Smooth muscle cell (in vitro differentiated cells): ENCODE data around the gene PNLIPRP3. TPM values are rescaled to one million over a fixed set of nuclear protein-coding genes. Genes with fewer than 3 reads are reported as not detected.

Experiments used
- DNase-seq: peaks from one replicate; lab custom pipeline; 2025; ENCODE audit not compliant: unreplicated experiment; lab: John Stamatoyannopoulos, UW
- H2AFZ ChIP-seq: fragments of 200-600 bp; sonication (generic); 2 replicates; pipeline ENCODE4 v1.6.0; 2016; ENCODE audit warnings: antibody characterized with exemption, low read depth, mild to moderate bottlenecking
- H3F3A ChIP-seq: fragments of 200-600 bp; sonication (generic); 2 replicates; pipeline ENCODE4 v1.6.0; 2017; ENCODE audit warnings: antibody characterized with exemption, low read depth
- H3K27ac ChIP-seq: fragments of 200-600 bp; sonication (generic); 2 replicates; pipeline ENCODE4 v1.5.1; 2016; ENCODE audit warnings: low read depth, mild to moderate bottlenecking
- H3K27me3 ChIP-seq: fragments of 200-600 bp; sonication (generic); 2 replicates; pipeline ENCODE4 v1.6.1; 2016; ENCODE audit warnings: low read depth, mild to moderate bottlenecking
- H3K36me3 ChIP-seq: fragments of 200-600 bp; sonication (generic); 2 replicates; pipeline ENCODE4 v1.5.1; 2016; ENCODE audit warnings: low read depth
- H3K4me1 ChIP-seq: fragments of 200-600 bp; sonication (generic); 2 replicates; pipeline ENCODE4 v1.5.1; 2016; ENCODE audit warnings: low read depth
- H3K4me2 ChIP-seq: fragments of 200-600 bp; sonication (generic); 2 replicates; pipeline ENCODE4 v1.6.0; 2016; ENCODE audit warnings: mild to moderate bottlenecking
- H3K4me3 ChIP-seq: fragments of 200-600 bp; sonication (generic); 2 replicates; pipeline ENCODE4 v1.5.1; 2016; ENCODE audit warnings: mild to moderate bottlenecking
- H3K79me2 ChIP-seq: fragments of 200-600 bp; sonication (generic); 2 replicates; pipeline ENCODE4 v1.6.0; 2016; ENCODE audit warnings: low read depth, mild to moderate bottlenecking
- H3K9ac ChIP-seq: fragments of 200-600 bp; sonication (generic); 2 replicates; pipeline ENCODE4 v1.6.0; 2016; ENCODE audit warnings: low read depth
- H3K9me3 ChIP-seq: fragments of 200-600 bp; sonication (generic); replicated peaks from 2 replicates; pipeline ENCODE4 v1.5.1; 2016; ENCODE audit warnings: low read depth
- H4K20me1 ChIP-seq: fragments of 200-600 bp; sonication (generic); 2 replicates; pipeline ENCODE4 v1.6.0; 2016; ENCODE audit warnings: low read depth
- whole genome bisulfite sequencing: methylation state at CpG from one replicate; pipeline ENCODE4 v1.1.7; 2016; ENCODE audit warnings: low lambda C conversion rate; 5-methylcytosine and 5-hydroxymethylcytosine counted together
- polyA plus RNA-seq: library from polyadenylated mRNA; unstranded; fragments of >200 nt; fragmentation: Nextera tagmentation; extraction: Ambion mirVana; gene quantifications from 2 replicates; pipeline ENCODE4 v1.2.1, GENCODE V29; 2016
- total RNA-seq: library from RNA; depleted of rRNA; stranded (reverse); fragments of >200 nt; gene quantifications from 2 replicates; pipeline ENCODE4 v1.2.3, GENCODE V29; 2014
- TF ChIP-seq, protein P1 (sequence below): fragments of 200-600 bp; sonication (generic); IDR thresholded peaks from 2 replicates; pipeline ENCODE4 v1.5.1; 2017; ENCODE audit warnings: borderline replicate concordance, mild to moderate bottlenecking, antibody characterized with exemption; ENCODE audit not compliant: insufficient read depth, poor library complexity, severe bottlenecking

The PNLIPRP3 gene
- total and polyA plus RNA-seq, 2 experiments from 2014 or later, result 0.31 TPM; not detected in 1

DNA sequence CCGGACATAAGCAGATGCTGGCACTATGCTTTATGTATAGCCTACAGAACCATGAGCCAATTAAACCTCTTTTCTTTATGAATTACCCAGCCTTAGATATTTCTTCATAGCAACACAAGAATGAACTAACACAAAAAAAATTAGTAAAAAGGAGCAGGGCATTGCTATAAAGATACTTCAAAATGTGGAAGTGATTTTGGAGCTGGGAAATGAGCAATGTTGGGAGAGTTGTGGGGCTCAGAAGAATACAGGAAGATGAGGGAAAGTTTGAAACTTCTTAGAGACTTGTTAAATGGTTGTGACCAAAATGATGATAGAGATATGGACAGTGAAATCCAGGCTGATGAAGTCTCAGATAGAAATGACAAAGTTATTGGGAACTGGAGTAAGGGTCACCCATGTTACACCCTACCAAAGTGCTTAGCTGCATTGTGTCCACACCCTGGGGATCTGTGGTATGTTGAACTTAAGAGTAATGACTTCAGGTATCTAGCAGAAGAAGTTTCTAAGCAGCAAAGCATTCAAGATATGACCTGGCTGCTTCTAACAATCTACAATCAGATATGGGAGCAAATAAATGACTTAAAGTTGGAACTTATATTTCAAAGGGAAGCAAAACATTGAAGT lies 24.2 kb downstream of the PNLIPRP3 start:
- H2AFZ ChIP-seq, result no peak overlapping the region
- TF ChIP-seq, protein P1, sequence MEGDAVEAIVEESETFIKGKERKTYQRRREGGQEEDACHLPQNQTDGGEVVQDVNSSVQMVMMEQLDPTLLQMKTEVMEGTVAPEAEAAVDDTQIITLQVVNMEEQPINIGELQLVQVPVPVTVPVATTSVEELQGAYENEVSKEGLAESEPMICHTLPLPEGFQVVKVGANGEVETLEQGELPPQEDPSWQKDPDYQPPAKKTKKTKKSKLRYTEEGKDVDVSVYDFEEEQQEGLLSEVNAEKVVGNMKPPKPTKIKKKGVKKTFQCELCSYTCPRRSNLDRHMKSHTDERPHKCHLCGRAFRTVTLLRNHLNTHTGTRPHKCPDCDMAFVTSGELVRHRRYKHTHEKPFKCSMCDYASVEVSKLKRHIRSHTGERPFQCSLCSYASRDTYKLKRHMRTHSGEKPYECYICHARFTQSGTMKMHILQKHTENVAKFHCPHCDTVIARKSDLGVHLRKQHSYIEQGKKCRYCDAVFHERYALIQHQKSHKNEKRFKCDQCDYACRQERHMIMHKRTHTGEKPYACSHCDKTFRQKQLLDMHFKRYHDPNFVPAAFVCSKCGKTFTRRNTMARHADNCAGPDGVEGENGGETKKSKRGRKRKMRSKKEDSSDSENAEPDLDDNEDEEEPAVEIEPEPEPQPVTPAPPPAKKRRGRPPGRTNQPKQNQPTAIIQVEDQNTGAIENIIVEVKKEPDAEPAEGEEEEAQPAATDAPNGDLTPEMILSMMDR, result no peak
- H3K79me2 ChIP-seq, result no peaks in the 10 kb centered on the region
- H3K9ac ChIP-seq, result no peak overlapping the region
- no peak overlapping the region for H3K4me2 ChIP-seq
- H3K27ac ChIP-seq, result no peak overlapping the region
- no peaks in the 10 kb centered on the region for H3K9me3 ChIP-seq
- H3F3A ChIP-seq, result no peaks in the 10 kb centered on the region
- no peaks in the 10 kb centered on the region for H3K27me3 ChIP-seq
- no peak for DNase-seq
- no peaks in the 10 kb centered on the region for H3K4me1 ChIP-seq
- no peak overlapping the region for H3K4me3 ChIP-seq
- H3K36me3 ChIP-seq, result no peaks in the 10 kb centered on the region
- 0% methylated on average over 1 of the region's 1 CpG for WGBS
- H4K20me1 ChIP-seq, result no peaks in the 10 kb centered on the region

DNA sequence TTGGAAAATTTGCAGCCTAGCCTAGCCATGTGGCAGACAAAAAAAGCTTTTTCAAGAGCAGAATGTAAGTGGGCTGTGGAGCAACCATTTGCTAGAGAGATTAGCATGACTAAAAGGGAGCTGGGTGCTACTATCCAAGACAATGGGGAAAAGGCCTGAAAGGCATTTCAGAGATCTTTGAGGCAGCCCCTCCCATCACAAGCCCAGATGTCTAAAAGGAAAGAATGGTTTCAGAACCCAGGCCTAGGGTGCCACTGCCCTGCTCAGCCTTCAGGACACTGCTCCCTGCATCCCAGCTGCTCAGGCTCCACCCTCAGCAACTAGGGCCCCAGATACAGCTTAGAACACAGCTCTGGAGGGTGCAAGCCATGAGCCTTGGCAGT lies 24.7 kb downstream of the PNLIPRP3 start:
- H3K4me1 ChIP-seq, result no peaks in the 10 kb centered on the region
- no peak overlapping the region for H2AFZ ChIP-seq
- H3K9me3 ChIP-seq, result no peaks in the 10 kb centered on the region
- no peaks in the 10 kb centered on the region for H3K79me2 ChIP-seq
- no peaks in the 10 kb centered on the region for H4K20me1 ChIP-seq
- no peaks in the 10 kb centered on the region for H3F3A ChIP-seq
- H3K36me3 ChIP-seq, result no peaks in the 10 kb centered on the region
- TF ChIP-seq, protein P1, result no peak
- no peak for DNase-seq
- no peak overlapping the region for H3K4me3 ChIP-seq
- no peak overlapping the region for H3K4me2 ChIP-seq
- no peak overlapping the region for H3K27ac ChIP-seq
- H3K9ac ChIP-seq, result no peak overlapping the region
- no peaks in the 10 kb centered on the region for H3K27me3 ChIP-seq

DNA sequence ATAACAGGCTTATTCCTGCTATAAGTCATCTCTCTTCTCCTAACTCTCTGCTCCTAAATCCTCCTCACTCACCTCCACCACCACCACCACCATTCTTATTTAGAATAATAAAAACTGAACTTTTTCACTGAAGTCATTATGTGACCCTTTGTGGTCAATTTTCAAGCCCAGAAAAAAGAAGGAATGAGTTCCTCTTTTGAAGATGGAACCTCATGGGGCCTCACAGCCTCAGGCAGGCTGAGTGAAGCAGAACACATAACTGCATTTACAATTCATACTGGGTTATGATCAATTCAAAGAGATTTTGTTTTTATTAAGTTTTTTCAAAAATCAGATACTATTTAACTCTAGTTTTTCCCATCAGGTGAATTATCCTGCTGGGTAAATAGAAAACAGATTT lies 29.8 kb downstream of the PNLIPRP3 start:
- no peak for DNase-seq
- no peak overlapping the region for H3K4me2 ChIP-seq
- H3K9me3 ChIP-seq, result no peaks in the 10 kb centered on the region
- H3K36me3 ChIP-seq, result no peaks in the 10 kb centered on the region
- no peaks in the 10 kb centered on the region for H3F3A ChIP-seq
- no peaks in the 10 kb centered on the region for H3K79me2 ChIP-seq
- TF ChIP-seq, protein P1, result no peak
- H3K27me3 ChIP-seq, result no peaks in the 10 kb centered on the region
- no peaks in the 10 kb centered on the region for H3K4me1 ChIP-seq
- no peak overlapping the region for H2AFZ ChIP-seq
- H3K27ac ChIP-seq, result no peak overlapping the region
- H3K4me3 ChIP-seq, result no peak overlapping the region
- H3K9ac ChIP-seq, result no peak overlapping the region
- no peaks in the 10 kb centered on the region for H4K20me1 ChIP-seq

DNA sequence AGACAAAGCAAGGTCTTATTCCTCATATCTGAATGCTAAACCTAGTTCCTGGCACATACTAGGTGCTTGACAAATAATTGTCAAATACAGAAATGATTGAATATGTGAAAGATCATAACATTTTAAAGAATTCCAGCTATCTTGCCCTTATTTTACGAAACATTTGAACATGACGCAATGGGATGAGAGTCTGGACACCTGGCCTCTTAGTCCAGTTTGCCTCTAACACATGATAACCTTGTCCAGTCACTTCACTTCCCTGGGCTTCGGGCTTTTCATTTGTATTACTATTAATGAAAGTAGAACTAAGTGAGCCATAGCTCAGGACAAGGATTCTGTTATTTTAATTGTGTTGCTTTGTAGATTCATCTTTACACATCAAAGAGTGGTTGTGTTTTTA lies 32.6 kb downstream of the PNLIPRP3 start:
- H4K20me1 ChIP-seq, result no peaks in the 10 kb centered on the region
- no peaks in the 10 kb centered on the region for H3K27me3 ChIP-seq
- 98% methylated on average over 3 of the region's 3 CpGs for WGBS

More for the DNA sequence above, 32.6 kb downstream of the PNLIPRP3 start:
- Histone ChIP-seq H3K36me3 (no peaks in the 10 kb centered on the region), H3K9me3 (no peaks in the 10 kb centered on the region), H3K9ac (no peak overlapping the region), H3K4me1 (no peaks in the 10 kb centered on the region), H3F3A (no peaks in the 10 kb centered on the region), H3K4me3 (no peak overlapping the region), H2AFZ (no peak overlapping the region), H3K79me2 (no peaks in the 10 kb centered on the region), H3K4me2 (no peak overlapping the region), H3K27ac (no peak overlapping the region)
- no peak for DNase-seq
- TF ChIP-seq, protein P1, result no peak
